Measurements from ENCODE around the gene ABCB9. TPM values are rescaled to one million over a fixed set of nuclear protein-coding genes. Genes with fewer than 3 reads are reported as not detected.

ABCB9 gene
- total RNA-seq, 1 donor from 2014 or later: 8.8 TPM

DNA sequence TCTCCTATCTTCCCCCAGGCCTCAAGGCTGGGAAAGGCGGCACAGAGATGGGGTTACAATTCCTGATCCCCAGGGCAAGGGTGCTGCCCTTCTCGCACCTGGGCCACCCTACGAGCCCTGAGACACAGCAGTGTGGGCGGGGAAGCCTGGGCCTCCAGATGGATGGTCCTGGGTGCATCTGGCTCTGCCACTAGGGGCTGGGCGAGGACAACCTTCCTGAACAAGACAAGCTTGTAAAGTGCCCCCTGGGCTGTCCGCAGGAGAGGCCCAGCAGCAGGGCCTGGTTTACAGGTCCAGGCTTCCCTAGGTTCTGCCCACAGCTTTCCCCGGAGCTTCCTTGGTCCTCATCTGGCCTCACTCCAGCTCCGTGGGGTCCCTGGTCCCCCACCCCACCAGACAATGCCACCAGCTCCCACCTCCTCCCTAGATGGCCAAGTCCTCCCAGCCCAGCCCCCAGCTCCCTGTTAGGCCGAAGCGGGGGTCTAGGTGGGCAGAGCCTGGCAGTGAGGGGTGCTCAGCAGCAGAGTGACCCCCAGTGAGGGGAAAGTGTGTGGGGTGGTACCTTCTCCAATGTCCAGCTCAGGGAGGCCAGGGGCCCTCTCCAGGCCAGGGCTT lies 23.1 kb upstream of the ABCB9 start:
- no peak overlapping the region for H3K27ac Mint-ChIP-seq (ENCODE audit: unreplicated experiment)
- H3K36me3 Mint-ChIP-seq (ENCODE audit: unreplicated experiment): no peaks in the 10 kb centered on the region
- peaks cover 3% of the 10 kb centered on the region for H3K9me3 Mint-ChIP-seq (ENCODE audit: unreplicated experiment)
- no peak for DNase-seq
- TF ChIP-seq, protein P1, sequence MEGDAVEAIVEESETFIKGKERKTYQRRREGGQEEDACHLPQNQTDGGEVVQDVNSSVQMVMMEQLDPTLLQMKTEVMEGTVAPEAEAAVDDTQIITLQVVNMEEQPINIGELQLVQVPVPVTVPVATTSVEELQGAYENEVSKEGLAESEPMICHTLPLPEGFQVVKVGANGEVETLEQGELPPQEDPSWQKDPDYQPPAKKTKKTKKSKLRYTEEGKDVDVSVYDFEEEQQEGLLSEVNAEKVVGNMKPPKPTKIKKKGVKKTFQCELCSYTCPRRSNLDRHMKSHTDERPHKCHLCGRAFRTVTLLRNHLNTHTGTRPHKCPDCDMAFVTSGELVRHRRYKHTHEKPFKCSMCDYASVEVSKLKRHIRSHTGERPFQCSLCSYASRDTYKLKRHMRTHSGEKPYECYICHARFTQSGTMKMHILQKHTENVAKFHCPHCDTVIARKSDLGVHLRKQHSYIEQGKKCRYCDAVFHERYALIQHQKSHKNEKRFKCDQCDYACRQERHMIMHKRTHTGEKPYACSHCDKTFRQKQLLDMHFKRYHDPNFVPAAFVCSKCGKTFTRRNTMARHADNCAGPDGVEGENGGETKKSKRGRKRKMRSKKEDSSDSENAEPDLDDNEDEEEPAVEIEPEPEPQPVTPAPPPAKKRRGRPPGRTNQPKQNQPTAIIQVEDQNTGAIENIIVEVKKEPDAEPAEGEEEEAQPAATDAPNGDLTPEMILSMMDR (IDR thresholded peaks at IDR 0.05; ENCODE audit: partially characterized antibody, unreplicated experiment): no peak
- no peak overlapping the region for H3K4me3 Mint-ChIP-seq (ENCODE audit: unreplicated experiment)
- H3K4me1 Mint-ChIP-seq (ENCODE audit: low read depth, unreplicated experiment): no peaks in the 10 kb centered on the region
- H3K27me3 Mint-ChIP-seq (ENCODE audit: unreplicated experiment): peaks cover 3% of the 10 kb centered on the region

DNA sequence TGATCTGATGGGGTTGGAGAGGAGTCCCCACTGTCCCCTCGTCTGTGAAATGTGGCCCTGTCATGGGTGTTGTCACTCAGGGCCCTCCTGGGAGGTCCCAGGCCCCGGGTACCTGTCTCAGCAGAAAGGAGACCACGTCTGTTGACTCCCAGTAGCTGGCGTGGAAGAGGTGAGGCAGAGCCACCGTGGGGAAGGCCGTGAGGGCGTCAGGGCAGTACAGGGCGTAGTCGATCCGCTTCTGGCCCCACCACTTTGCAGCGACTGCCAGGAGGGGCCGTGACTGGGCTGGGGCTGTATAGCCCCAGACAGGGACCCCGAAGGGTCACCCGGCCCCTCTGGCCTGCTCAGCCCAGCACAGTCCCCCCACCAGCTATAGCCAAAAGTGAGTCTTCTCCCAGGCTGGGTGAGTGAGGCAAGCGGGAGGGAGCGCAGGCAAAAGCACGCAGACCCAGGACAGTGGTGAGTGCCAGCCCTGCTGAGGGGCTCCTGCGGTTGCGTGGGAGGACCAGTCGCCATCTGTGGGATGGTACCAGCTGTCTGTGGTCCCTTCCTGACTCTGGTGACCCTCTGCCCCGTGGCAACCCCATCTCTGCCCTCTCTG lies 22.4 kb upstream of the ABCB9 start:
- Mint-ChIP-seq H3K36me3 (ENCODE audit: unreplicated experiment) (no peaks in the 10 kb centered on the region), H3K4me1 (ENCODE audit: low read depth, unreplicated experiment) (no peaks in the 10 kb centered on the region), H3K27ac (ENCODE audit: unreplicated experiment) (no peak overlapping the region), H3K27me3 (ENCODE audit: unreplicated experiment) (peaks cover 3% of the 10 kb centered on the region), H3K4me3 (ENCODE audit: unreplicated experiment) (no peak overlapping the region), H3K9me3 (ENCODE audit: unreplicated experiment) (peaks cover 3% of the 10 kb centered on the region)
- TF ChIP-seq, protein P1 (IDR thresholded peaks at IDR 0.05; ENCODE audit: partially characterized antibody, unreplicated experiment): no peak
- DNase-seq: no peak

DNA sequence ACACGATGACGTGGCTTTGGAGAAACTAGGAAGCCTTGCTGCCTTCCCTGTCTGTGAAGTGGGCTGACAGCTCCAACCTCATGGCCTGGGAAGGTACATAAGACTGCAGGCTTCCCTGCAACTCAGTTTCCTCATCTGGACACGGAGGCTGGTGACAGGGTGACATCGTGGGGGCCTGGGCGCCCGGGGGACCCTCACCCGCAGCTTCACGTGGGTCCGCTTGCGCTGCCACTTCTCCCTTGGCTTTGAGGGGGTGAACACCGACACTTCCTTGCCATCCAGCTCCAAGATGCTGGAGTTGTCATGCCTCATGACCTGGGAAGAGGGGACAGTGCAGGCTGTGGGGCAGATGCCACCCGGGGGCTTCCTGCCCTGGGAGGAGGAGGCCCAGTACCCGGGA lies 21.8 kb upstream of the ABCB9 start:
- Mint-ChIP-seq H3K4me3 (ENCODE audit: unreplicated experiment) (no peak overlapping the region), H3K9me3 (ENCODE audit: unreplicated experiment) (peaks cover 6% of the 10 kb centered on the region), H3K4me1 (ENCODE audit: low read depth, unreplicated experiment) (peaks cover 4% of the 10 kb centered on the region), H3K36me3 (ENCODE audit: unreplicated experiment) (no peaks in the 10 kb centered on the region), H3K27ac (ENCODE audit: unreplicated experiment) (no peak overlapping the region), H3K27me3 (ENCODE audit: unreplicated experiment) (peaks cover 3% of the 10 kb centered on the region)
- TF ChIP-seq, protein P1 (IDR thresholded peaks at IDR 0.05; ENCODE audit: partially characterized antibody, unreplicated experiment): no peak
- DNase-seq: no peak

DNA sequence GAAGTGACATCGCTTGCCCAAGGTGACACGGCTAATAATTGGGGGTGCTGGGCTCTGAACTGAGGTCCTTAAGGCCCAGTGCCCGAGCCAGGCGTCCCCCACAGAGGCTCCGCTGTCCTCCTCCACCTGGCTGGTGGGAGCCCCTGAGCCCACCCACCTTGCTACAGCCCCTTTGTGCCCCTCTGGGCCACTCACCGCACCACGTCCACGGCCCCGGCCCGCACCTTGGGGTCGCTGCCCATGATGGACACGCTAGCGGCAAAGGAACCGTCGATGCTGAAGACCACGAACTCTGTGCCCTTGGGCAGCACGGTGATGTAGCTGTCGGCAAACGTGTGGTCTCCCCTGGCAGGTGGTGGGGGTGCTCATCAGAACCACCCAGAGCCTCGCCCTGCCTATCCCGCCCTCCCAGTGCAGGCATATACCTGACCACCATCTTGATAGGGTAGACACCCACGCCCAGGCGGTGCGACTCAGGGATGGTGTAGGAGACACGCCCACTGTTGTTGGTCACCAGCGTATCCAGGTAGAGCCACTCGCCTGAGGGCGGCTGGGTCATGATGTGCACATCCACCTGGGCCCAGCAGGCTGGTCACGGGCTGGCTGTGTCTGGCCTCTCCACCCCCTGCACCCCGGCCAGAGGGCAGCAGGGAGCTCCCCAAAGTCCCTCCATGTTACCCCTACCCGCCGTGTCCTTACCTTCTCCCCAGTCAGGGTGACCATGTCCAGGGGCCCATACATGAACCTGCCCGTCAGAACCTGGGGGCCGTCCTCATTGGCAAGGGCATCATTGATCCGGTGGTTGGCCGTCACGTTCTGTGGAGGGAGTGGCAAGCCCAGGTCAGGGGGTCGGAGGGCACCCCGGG lies 21.1 kb upstream of the ABCB9 start:
- H3K27me3 Mint-ChIP-seq (ENCODE audit: unreplicated experiment): peaks cover 3% of the 10 kb centered on the region
- H3K36me3 Mint-ChIP-seq (ENCODE audit: unreplicated experiment): no peaks in the 10 kb centered on the region
- no peak overlapping the region for H3K4me3 Mint-ChIP-seq (ENCODE audit: unreplicated experiment)
- peaks cover 4% of the 10 kb centered on the region for H3K4me1 Mint-ChIP-seq (ENCODE audit: low read depth, unreplicated experiment)
- TF ChIP-seq, protein P1 (IDR thresholded peaks at IDR 0.05; ENCODE audit: partially characterized antibody, unreplicated experiment): no peak
- H3K27ac Mint-ChIP-seq (ENCODE audit: unreplicated experiment): no peak overlapping the region
- peaks cover 6% of the 10 kb centered on the region for H3K9me3 Mint-ChIP-seq (ENCODE audit: unreplicated experiment)
- DNase-seq: no peak

All from glutamatergic neuron (in vitro differentiated cells).